Fibroblast of lung (primary cell): ENCODE measurements around the gene CMSS1. TPM values are rescaled to one million over a fixed set of nuclear protein-coding genes. Genes with fewer than 3 reads are reported as not detected.

Experiments
- DNase-seq, 2 donors: peaks; one replicate each; pipeline versions ENCODE4 v3.0.0 to v3.0.0-alpha.2; 2010; ENCODE audit warnings: low read depth in 2 of 2
- H2AFZ ChIP-seq: 2 replicates; pipeline ENCODE4 v1.5.1; 2012; ENCODE audit warnings: low read length, control low read depth, inconsistent platforms
- H3K27ac ChIP-seq: 2 replicates; pipeline ENCODE4 v1.5.1; 2011; ENCODE audit warnings: low read length, control low read depth; ENCODE audit not compliant: insufficient read depth
- H3K27me3 ChIP-seq: 2 replicates; pipeline ENCODE4 v1.5.1; 2011; ENCODE audit warnings: mild to moderate bottlenecking, low read length; ENCODE audit not compliant: control insufficient read depth, insufficient read depth
- H3K36me3 ChIP-seq: 2 replicates; pipeline ENCODE4 v1.5.1; 2011; ENCODE audit warnings: low read length; ENCODE audit not compliant: control insufficient read depth, insufficient read depth
- H3K4me1 ChIP-seq: 2 replicates; pipeline ENCODE4 v1.5.1; 2011; ENCODE audit warnings: low read length; ENCODE audit not compliant: control insufficient read depth, insufficient read depth; ENCODE audit errors: extremely low read depth
- H3K4me2 ChIP-seq: 2 replicates; pipeline ENCODE4 v1.5.1; 2011; ENCODE audit warnings: low read length, control low read depth; ENCODE audit not compliant: insufficient read depth; ENCODE audit errors: extremely low read depth
- H3K4me3 ChIP-seq, 4 experiments: fragments of 200-600 bp in 1 of 4; sonication (generic) in 1 of 4; replicated peaks in 1 of 4; 2 replicates each; pipeline ENCODE4 v1.5.1; 2011 to 2016; ENCODE audit warnings: low read length in 4 of 4, low read depth in 3 of 4, mild to moderate bottlenecking in 3 of 4, control low read depth in 2 of 4, inconsistent platforms in 1 of 4, mixed read lengths in 1 of 4; ENCODE audit not compliant: insufficient read depth in 1 of 4; ENCODE audit errors: control extremely low read depth in 1 of 4
- H3K79me2 ChIP-seq: 2 replicates; pipeline ENCODE4 v1.5.1; 2012; ENCODE audit warnings: mild to moderate bottlenecking, low read length, inconsistent platforms; ENCODE audit not compliant: control insufficient read depth, insufficient read depth
- H3K9ac ChIP-seq: 2 replicates; pipeline ENCODE4 v1.5.1; 2011; ENCODE audit warnings: mild to moderate bottlenecking, low read length, control low read depth; ENCODE audit not compliant: insufficient read depth
- H3K9me3 ChIP-seq: 2 replicates; pipeline ENCODE4 v1.5.1; 2012; ENCODE audit warnings: low read depth, low read length; ENCODE audit not compliant: control insufficient read depth, insufficient read depth
- H4K20me1 ChIP-seq: 2 replicates; pipeline ENCODE4 v1.5.1; 2011; ENCODE audit warnings: low read length; ENCODE audit not compliant: control insufficient read depth, insufficient read depth; ENCODE audit errors: extremely low read depth
- CTCF ChIP-seq, 2 donors: IDR thresholded peaks in 1 of 2; conservative IDR thresholded peaks in 1 of 2; 1 replicate in 1 of 2; 2 replicates in 1 of 2; pipeline ENCODE4 v1.5.1; 2011 to 2012; ENCODE audit warnings: low read length in 2 of 2, control low read depth in 1 of 2, inconsistent platforms in 1 of 2, low read depth in 1 of 2, mild to moderate bottlenecking in 1 of 2
- EZH2 ChIP-seq: IDR thresholded peaks from 2 replicates; pipeline ENCODE4 v1.5.1; 2012; ENCODE audit warnings: low read length, control low read depth, mild to moderate bottlenecking; ENCODE audit errors: missing control alignments
- polyA plus RNA-seq, 2 donors: library from polyadenylated mRNA; depleted of rRNA in 1 of 2; stranded (reverse) in 1 of 2; unstranded in 1 of 2; fragments of >200 nt; gene quantifications; 2 replicates each; pipeline ENCODE4 v1.2.1, GENCODE V29; 2011 to 2012; ENCODE audit warnings: missing spikeins in 1 of 2
- total RNA-seq: library from RNA; depleted of rRNA; stranded (reverse); fragments of >200 nt; gene quantifications from 2 replicates; pipeline ENCODE4 v1.2.1, GENCODE V29; 2014

Gene CMSS1
- total and polyA plus RNA-seq, 2 donors (not counting 1 experiment from before 2014, with no cell fraction given), result 6.9 to 13.2 TPM

DNA sequence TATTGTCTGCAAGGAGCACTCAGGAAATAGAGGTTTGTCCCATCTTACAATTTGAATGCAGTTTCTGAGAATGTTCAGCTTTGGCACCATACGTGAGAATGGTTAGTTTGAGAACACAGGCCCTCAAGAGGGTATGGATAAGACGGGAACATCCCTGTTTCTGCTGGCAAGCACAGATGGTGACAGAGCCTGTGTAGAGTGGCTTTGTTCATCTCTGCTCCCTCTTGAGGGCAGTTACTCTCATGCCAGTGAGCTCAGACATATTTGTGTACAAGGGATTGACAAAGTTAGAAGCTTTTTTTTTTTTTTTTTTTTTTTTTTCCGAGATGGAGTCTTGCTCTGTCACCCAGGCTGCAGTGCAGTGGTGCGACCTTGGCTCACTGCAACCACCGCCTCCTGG lies 368.2 kb downstream of the CMSS1 start:
- H3K4me2 ChIP-seq, result no peak overlapping the region
- H3K27me3 ChIP-seq, result no peaks in the 10 kb centered on the region
- TF ChIP-seq CTCF (conservative IDR thresholded peaks at IDR 0.05 in 1 of 2, IDR thresholded peaks at IDR 0.05 in 1 of 2; ENCODE audit: low read depth in 1 of 2, low read length in 2 of 2), result no peak
- no peak for TF ChIP-seq EZH2
- no peak for DNase-seq
- H3K9me3 ChIP-seq, result no peaks in the 10 kb centered on the region
- no peak overlapping the region for H2AFZ ChIP-seq
- H3K27ac ChIP-seq, result no peak overlapping the region
- H3K4me3 ChIP-seq, result no peak overlapping the region
- no peaks in the 10 kb centered on the region for H3K79me2 ChIP-seq
- no peaks in the 10 kb centered on the region for H3K36me3 ChIP-seq
- peaks cover 4% of the 10 kb centered on the region for H3K4me1 ChIP-seq
- no peak overlapping the region for H3K9ac ChIP-seq
- H4K20me1 ChIP-seq, result no peaks in the 10 kb centered on the region

DNA sequence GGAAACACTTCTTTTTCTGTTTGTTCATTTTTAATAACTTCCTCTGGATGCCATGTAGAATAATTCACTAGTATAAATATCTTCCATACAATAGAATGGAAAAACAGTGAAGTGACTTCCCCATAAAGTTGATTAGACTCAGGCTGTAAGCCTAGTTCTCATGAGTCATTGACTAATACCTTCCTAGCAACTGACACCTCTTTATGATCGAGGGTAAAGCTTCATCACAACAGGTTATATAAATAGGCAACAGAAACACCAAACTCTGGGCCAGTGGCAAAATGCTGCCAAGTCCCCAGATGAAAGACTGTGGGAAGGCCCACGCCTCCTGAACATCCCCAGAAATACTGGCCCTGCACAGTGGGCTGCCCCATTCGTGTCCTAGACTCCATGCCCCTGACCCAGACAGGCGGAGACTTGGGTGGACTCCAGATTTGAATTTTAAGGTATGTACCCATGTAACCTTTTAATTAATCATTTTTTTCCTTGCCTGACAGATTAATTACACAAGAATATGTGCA lies 371.8 kb downstream of the CMSS1 start:
- Histone ChIP-seq H3K27ac (no peak overlapping the region), H2AFZ (no peak overlapping the region), H3K4me1 (peaks cover 4% of the 10 kb centered on the region), H3K9ac (no peak overlapping the region), H3K27me3 (no peaks in the 10 kb centered on the region), H3K36me3 (no peaks in the 10 kb centered on the region), H3K4me2 (no peak overlapping the region), H3K79me2 (no peaks in the 10 kb centered on the region), H3K4me3 (no peak overlapping the region), H4K20me1 (no peaks in the 10 kb centered on the region), H3K9me3 (no peaks in the 10 kb centered on the region)
- no peak for DNase-seq
- TF ChIP-seq CTCF (conservative IDR thresholded peaks at IDR 0.05 in 1 of 2, IDR thresholded peaks at IDR 0.05 in 1 of 2; ENCODE audit: low read depth in 1 of 2, low read length in 2 of 2), result no peak
- TF ChIP-seq EZH2, result no peak

- Histone ChIP-seq H3K9ac (no peak overlapping the region), H3K36me3 (no peaks in the 10 kb centered on the region), H3K27me3 (no peaks in the 10 kb centered on the region), H3K79me2 (no peaks in the 10 kb centered on the region), H3K4me2 (no peak overlapping the region), H3K27ac (no peak overlapping the region), H4K20me1 (no peaks in the 10 kb centered on the region), H3K4me3 (no peak overlapping the region), H3K9me3 (no peaks in the 10 kb centered on the region), H3K4me1 (no peaks in the 10 kb centered on the region), H2AFZ (no peak overlapping the region)
- TF ChIP-seq CTCF (conservative IDR thresholded peaks at IDR 0.05 in 1 of 2, IDR thresholded peaks at IDR 0.05 in 1 of 2; ENCODE audit: low read depth in 1 of 2, low read length in 2 of 2) (no peak), EZH2 (no peak)
- peak in 1 of 2 donors; percentile 41 for DNase-seq
Observed at GRCh38 chr3:100195375-100195774, 377.7 kb downstream of the CMSS1 start.
